ENCODE results near the gene NTN4.

NTN4 gene

DNA sequence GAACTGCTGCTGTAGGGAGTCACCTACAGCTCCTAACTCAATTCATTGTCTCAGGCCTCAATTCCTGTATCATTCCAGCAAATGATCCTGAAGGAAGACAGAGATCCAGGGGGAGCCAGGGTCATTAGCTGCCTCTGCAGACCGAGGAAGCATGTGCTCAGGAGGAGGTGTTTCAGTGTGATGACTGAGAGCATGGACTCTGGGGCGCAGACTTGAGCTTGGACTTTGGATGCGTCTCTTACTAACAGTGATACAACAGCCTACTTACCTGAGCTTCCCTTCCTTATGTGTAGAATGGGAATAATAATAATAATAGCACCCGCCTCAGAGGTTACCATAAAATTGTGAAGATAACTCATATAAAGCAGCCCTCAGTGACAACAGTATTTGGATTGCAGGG is 147.3 kb downstream of the NTN4 start:
- no peaks in the 10 kb centered on the region for H3K9me3 ChIP-seq (ENCODE audit: control insufficient read depth, insufficient read depth, low read length)
- no peak overlapping the region for H3K27ac ChIP-seq (ENCODE audit: low read depth, low read length)
- no peaks in the 10 kb centered on the region for H3K36me3 ChIP-seq (ENCODE audit: control insufficient read depth, low read length)
- H3K9me2 ChIP-seq (replicated peaks; ENCODE audit: control insufficient read depth, low read length), result no peaks in the 10 kb centered on the region
- no peak overlapping the region for H3K4me2 ChIP-seq (ENCODE audit: low read length)
- TF ChIP-seq, protein P1, sequence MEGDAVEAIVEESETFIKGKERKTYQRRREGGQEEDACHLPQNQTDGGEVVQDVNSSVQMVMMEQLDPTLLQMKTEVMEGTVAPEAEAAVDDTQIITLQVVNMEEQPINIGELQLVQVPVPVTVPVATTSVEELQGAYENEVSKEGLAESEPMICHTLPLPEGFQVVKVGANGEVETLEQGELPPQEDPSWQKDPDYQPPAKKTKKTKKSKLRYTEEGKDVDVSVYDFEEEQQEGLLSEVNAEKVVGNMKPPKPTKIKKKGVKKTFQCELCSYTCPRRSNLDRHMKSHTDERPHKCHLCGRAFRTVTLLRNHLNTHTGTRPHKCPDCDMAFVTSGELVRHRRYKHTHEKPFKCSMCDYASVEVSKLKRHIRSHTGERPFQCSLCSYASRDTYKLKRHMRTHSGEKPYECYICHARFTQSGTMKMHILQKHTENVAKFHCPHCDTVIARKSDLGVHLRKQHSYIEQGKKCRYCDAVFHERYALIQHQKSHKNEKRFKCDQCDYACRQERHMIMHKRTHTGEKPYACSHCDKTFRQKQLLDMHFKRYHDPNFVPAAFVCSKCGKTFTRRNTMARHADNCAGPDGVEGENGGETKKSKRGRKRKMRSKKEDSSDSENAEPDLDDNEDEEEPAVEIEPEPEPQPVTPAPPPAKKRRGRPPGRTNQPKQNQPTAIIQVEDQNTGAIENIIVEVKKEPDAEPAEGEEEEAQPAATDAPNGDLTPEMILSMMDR (IDR thresholded peaks at IDR 0.05; ENCODE audit: low read depth, low read length, poor library complexity, severe bottlenecking), result no peak
- H3K4me1 ChIP-seq (ENCODE audit: control insufficient read depth, low read length), result no peaks in the 10 kb centered on the region
- H3F3A ChIP-seq (ENCODE audit: control insufficient read depth, insufficient read depth), result no peaks in the 10 kb centered on the region
- H3K27me3 ChIP-seq (ENCODE audit: control insufficient read depth, low read length), result peaks cover 5% of the 10 kb centered on the region
- no peaks in the 10 kb centered on the region for H4K20me1 ChIP-seq (ENCODE audit: control insufficient read depth, insufficient read depth, low read depth, low read length)
- H3K4me3 ChIP-seq (ENCODE audit: low read length), result no peak overlapping the region
- no peaks in the 10 kb centered on the region for H3K79me2 ChIP-seq (ENCODE audit: control insufficient read depth, low read length)

DNA sequence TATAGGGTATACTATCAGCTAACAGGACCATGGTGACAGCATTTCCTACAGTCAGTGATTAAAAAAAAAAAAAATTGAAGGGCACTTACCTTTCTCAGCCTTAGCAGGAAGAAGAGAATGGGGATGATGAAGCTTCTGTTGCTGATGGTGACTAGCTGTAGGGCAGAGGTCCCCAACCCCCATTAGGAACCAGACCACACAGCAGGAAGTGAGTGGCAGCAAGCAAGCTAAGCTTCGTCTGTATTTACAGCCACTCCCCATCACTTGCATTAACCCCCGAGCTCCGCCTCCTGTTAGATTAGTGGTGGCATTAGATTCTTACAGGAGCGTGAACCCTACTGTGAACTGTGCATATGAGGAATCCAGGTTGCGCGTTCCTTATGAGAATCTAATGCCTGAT is 148.0 kb downstream of the NTN4 start:
- Histone ChIP-seq H3K4me2 (ENCODE audit: low read length) (no peak overlapping the region), H3F3A (ENCODE audit: control insufficient read depth, insufficient read depth) (no peaks in the 10 kb centered on the region), H3K4me3 (ENCODE audit: low read length) (no peak overlapping the region), H4K20me1 (ENCODE audit: control insufficient read depth, insufficient read depth, low read depth, low read length) (no peaks in the 10 kb centered on the region), H3K9me3 (ENCODE audit: control insufficient read depth, insufficient read depth, low read length) (no peaks in the 10 kb centered on the region), H3K4me1 (ENCODE audit: control insufficient read depth, low read length) (no peaks in the 10 kb centered on the region), H3K79me2 (ENCODE audit: control insufficient read depth, low read length) (no peaks in the 10 kb centered on the region), H3K27me3 (ENCODE audit: control insufficient read depth, low read length) (peaks cover 5% of the 10 kb centered on the region), H3K36me3 (ENCODE audit: control insufficient read depth, low read length) (no peaks in the 10 kb centered on the region), H3K9me2 (replicated peaks; ENCODE audit: control insufficient read depth, low read length) (no peaks in the 10 kb centered on the region), H3K27ac (ENCODE audit: low read depth, low read length) (no peak overlapping the region)
- no peak for TF ChIP-seq EZH2phosphoT487 (IDR thresholded peaks at IDR 0.05; ENCODE audit: borderline replicate concordance, low read length)
- TF ChIP-seq, protein P1 (IDR thresholded peaks at IDR 0.05; ENCODE audit: low read depth, low read length, poor library complexity, severe bottlenecking), result no peak

DNA sequence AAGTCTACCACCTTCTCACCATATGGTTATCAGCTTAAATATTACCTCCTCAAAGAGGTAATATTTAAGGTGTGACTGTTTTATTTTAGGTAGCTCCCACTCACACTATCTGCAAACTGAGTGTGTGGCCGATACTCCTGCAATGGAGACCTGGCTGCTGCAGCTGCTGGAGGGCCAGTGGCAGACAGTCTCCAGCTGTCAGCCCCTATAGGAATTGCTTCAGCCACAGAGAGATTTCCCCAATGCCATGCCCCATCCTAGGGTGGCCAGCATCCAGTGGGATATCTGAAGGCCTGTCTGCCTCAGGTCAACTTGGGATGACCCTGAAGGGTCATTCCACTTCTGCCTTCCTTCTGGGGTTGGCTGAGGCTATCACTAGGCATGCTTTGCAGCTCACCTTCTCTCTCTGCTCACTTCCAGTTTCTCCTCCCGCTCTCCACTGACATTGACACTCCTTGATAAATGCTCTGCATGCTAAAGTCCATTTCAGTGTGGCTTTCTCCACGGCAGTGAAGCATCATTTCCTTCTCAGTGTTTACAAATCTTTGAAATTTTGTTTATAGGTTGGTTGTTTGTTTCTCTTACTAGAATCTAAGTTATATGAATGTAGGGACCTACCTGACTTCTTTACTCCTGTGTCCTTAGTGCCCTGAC is 149.1 kb downstream of the NTN4 start:
- Histone ChIP-seq H3K27me3 (ENCODE audit: control insufficient read depth, low read length) (0 out of 2 replicates have a peak, but pooled peaks cover 2% of the 10 kb centered on the region), H4K20me1 (ENCODE audit: control insufficient read depth, insufficient read depth, low read depth, low read length) (no peaks in the 10 kb centered on the region)
- no peak for TF ChIP-seq EZH2phosphoT487 (IDR thresholded peaks at IDR 0.05; ENCODE audit: borderline replicate concordance, low read length)
- TF ChIP-seq, protein P1 (IDR thresholded peaks at IDR 0.05; ENCODE audit: low read depth, low read length, poor library complexity, severe bottlenecking), result no peak

More for the DNA sequence above, 149.1 kb downstream of the NTN4 start:
- no peak overlapping the region for H3K27ac ChIP-seq (ENCODE audit: low read depth, low read length)
- H3K9me3 ChIP-seq (ENCODE audit: control insufficient read depth, insufficient read depth, low read length), result no peaks in the 10 kb centered on the region
- H3F3A ChIP-seq (ENCODE audit: control insufficient read depth, insufficient read depth), result no peaks in the 10 kb centered on the region
- no peaks in the 10 kb centered on the region for H3K4me1 ChIP-seq (ENCODE audit: control insufficient read depth, low read length)
- H3K9me2 ChIP-seq (replicated peaks; ENCODE audit: control insufficient read depth, low read length), result no peaks in the 10 kb centered on the region
- H3K36me3 ChIP-seq (ENCODE audit: control insufficient read depth, low read length), result no peaks in the 10 kb centered on the region
- H3K79me2 ChIP-seq (ENCODE audit: control insufficient read depth, low read length), result no peaks in the 10 kb centered on the region
- H3K4me3 ChIP-seq (ENCODE audit: low read length), result no peak overlapping the region
- no peak overlapping the region for H3K4me2 ChIP-seq (ENCODE audit: low read length)

Data from DOHH2 (cell line).